ENCODE measurements around the gene OPN5.

OPN5 gene

GRCh38 chr6:47865206-47865605 lies 83.4 kb downstream of the OPN5 start:
- DNase-seq, result no peak

- DNase-seq, result no peak
Measured at GRCh38 chr6:47875593-47875992, 93.8 kb downstream of the OPN5 start.

All from RPMI8226 (cell line).